Gastroesophageal sphincter (tissue), 4 donors: ENCODE data around the gene ANGPTL3. TPM values are rescaled to one million over a fixed set of nuclear protein-coding genes. Genes with fewer than 3 reads are reported as not detected.

Source experiments
- ATAC-seq: fragments of 150-250 bp; one replicate; pipeline ENCODE4 v1.9.1; 2016; ENCODE audit warnings: mild to moderate bottlenecking, moderate library complexity
- H3K27ac ChIP-seq, 4 donors: fragments of 200-600 bp; sonication (generic) in 3 of 4; 1 replicate in 3 of 4; 2 replicates in 1 of 4; pipeline ENCODE4 v1.5.1; 2016 to 2019
- H3K27me3 ChIP-seq: fragments of 200-600 bp; sonication (generic); one replicate; pipeline ENCODE4 v1.5.1; 2019
- H3K36me3 ChIP-seq, 2 donors: fragments of 200-600 bp; sonication (generic); one replicate each; pipeline ENCODE4 v1.5.1; 2019; ENCODE audit warnings: control low read depth in 1 of 2
- H3K4me1 ChIP-seq, 3 donors: fragments of 200-600 bp; sonication (generic); 1 replicate in 2 of 3; 2 replicates in 1 of 3; pipeline ENCODE4 v1.5.1; 2016 to 2019; ENCODE audit warnings: control low read depth in 2 of 3
- H3K4me3 ChIP-seq, 2 donors: fragments of 200-600 bp; sonication (generic); one replicate each; pipeline ENCODE4 v1.5.1; 2019; ENCODE audit warnings: mild to moderate bottlenecking in 1 of 2, moderate library complexity in 1 of 2
- H3K9me3 ChIP-seq, 3 donors: fragments of 200-600 bp; sonication (generic); one replicate each; pipeline ENCODE4 v1.5.1; 2017 to 2019; ENCODE audit warnings: control low read depth in 2 of 3
- CTCF ChIP-seq, 4 experiments: fragments of 200-600 bp in 2 of 4; fragments of 450-650 bp in 2 of 4; sonication (generic) in 1 of 4; IDR thresholded peaks; one replicate each; pipeline ENCODE4 v1.5.1; 2017 to 2019; ENCODE audit warnings: antibody characterized with exemption in 4 of 4, mild to moderate bottlenecking in 2 of 4, moderate library complexity in 2 of 4
- EP300 ChIP-seq: sonication (generic); formaldehyde crosslinking; IDR thresholded peaks from one replicate; pipeline ENCODE4 v1.6.1; 2017; ENCODE audit warnings: antibody characterized with exemption, mild to moderate bottlenecking
- POLR2A ChIP-seq, 2 donors: fragments of 450-650 bp; IDR thresholded peaks; one replicate each; pipeline ENCODE4 v1.6.1; 2017; ENCODE audit warnings: antibody characterized with exemption in 2 of 2, mild to moderate bottlenecking in 2 of 2, moderate library complexity in 1 of 2
- POLR2AphosphoS5 ChIP-seq: sonication (generic); formaldehyde crosslinking; IDR thresholded peaks from one replicate; pipeline ENCODE4 v1.6.1; 2017; ENCODE audit warnings: antibody characterized with exemption
- WGBS, 2 donors: methylation state at CpG; one replicate each; pipeline ENCODE4 v1.1.5; 2018; ENCODE audit warnings: low coverage in 1 of 2; 5-methylcytosine and 5-hydroxymethylcytosine counted together
- total RNA-seq, 4 donors: library from RNA; depleted of rRNA; stranded (reverse); fragments of >200 nt; gene quantifications; one replicate each; pipeline ENCODE4 v1.1.0, GENCODE V29; 2016

Gene ANGPTL3
- total RNA-seq, 4 donors from 2014 or later: not detected

- WGBS, 2 donors: 27 to 57% methylated on average over 1 to 2 of the region's 2 CpGs
- H3K36me3 ChIP-seq: peaks cover 0 to 69% of the 10 kb centered on the region in 2 donors
Measured at GRCh38 chr1:62573675-62574074, 23.6 kb upstream of the ANGPTL3 start.

GRCh38 chr1:62585469-62586155 is 11.7 kb upstream of the ANGPTL3 start:
- Histone ChIP-seq H3K4me1 (no peaks in the 10 kb centered on the region), H3K27ac (no peak overlapping the region), H3K36me3 (peaks cover 0 to 18% of the 10 kb centered on the region in 2 donors), H3K9me3 (no peaks in the 10 kb centered on the region), H3K4me3 (no peak overlapping the region), H3K27me3 (no peaks in the 10 kb centered on the region)
- 33 to 42% methylated on average over 1 of the region's 1 CpG for WGBS, 2 donors
- no peak for ATAC-seq
- TF ChIP-seq EP300 (no peak), POLR2A (IDR thresholded peaks at IDR 0.05) (no peak), CTCF (IDR thresholded peaks at IDR 0.05) (no peak), POLR2AphosphoS5 (no peak)

More at GRCh38 chr1:62573675-62574074, 23.6 kb upstream of the ANGPTL3 start:
- ATAC-seq: no peak
- Histone ChIP-seq H3K4me3 (no peak overlapping the region), H3K9me3 (peaks cover 0 to 8% (median 0%) of the 10 kb centered on the region in 3 donors), H3K27me3 (no peaks in the 10 kb centered on the region), H3K27ac (no peak overlapping the region), H3K4me1 (no peaks in the 10 kb centered on the region)
- TF ChIP-seq EP300 (no peak), CTCF (IDR thresholded peaks at IDR 0.05) (no peak), POLR2A (IDR thresholded peaks at IDR 0.05) (no peak), POLR2AphosphoS5 (no peak)

GRCh38 chr1:62588000-62588399 is 9.3 kb upstream of the ANGPTL3 start:
- no peaks in the 10 kb centered on the region for H3K27me3 ChIP-seq
- ATAC-seq: no peak
- TF ChIP-seq CTCF (IDR thresholded peaks at IDR 0.05): no peak
- no peak for TF ChIP-seq POLR2AphosphoS5
- TF ChIP-seq POLR2A (IDR thresholded peaks at IDR 0.05): no peak
- TF ChIP-seq EP300: no peak
- H3K27ac ChIP-seq: no peak overlapping the region
- no peaks in the 10 kb centered on the region for H3K4me1 ChIP-seq
- H3K4me3 ChIP-seq: no peak overlapping the region
- peaks cover 0 to 18% of the 10 kb centered on the region in 2 donors for H3K36me3 ChIP-seq
- H3K9me3 ChIP-seq: no peaks in the 10 kb centered on the region

- H3K4me1 ChIP-seq: no peaks in the 10 kb centered on the region
- no peak overlapping the region for H3K27ac ChIP-seq
- no peak for ATAC-seq
- H3K27me3 ChIP-seq: no peaks in the 10 kb centered on the region
- peaks cover 0 to 22% of the 10 kb centered on the region in 2 donors for H3K36me3 ChIP-seq
- H3K9me3 ChIP-seq: no peaks in the 10 kb centered on the region
- 77 to 79% methylated on average over 3 of the region's 3 CpGs for WGBS, 2 donors
- H3K4me3 ChIP-seq: no peak overlapping the region
- TF ChIP-seq EP300 (no peak), POLR2AphosphoS5 (no peak)
Measured at GRCh38 chr1:62589321-62589720, 8.0 kb upstream of the ANGPTL3 start.

GRCh38 chr1:62590255-62590969 is 6.9 kb upstream of the ANGPTL3 start:
- Histone ChIP-seq H3K36me3 (peaks cover 0 to 11% of the 10 kb centered on the region in 2 donors), H3K4me1 (no peaks in the 10 kb centered on the region), H3K9me3 (no peaks in the 10 kb centered on the region), H3K27ac (no peak overlapping the region), H3K4me3 (no peak overlapping the region), H3K27me3 (no peaks in the 10 kb centered on the region)
- TF ChIP-seq EP300: no peak
- no peak for TF ChIP-seq CTCF (IDR thresholded peaks at IDR 0.05)
- TF ChIP-seq POLR2AphosphoS5: no peak
- TF ChIP-seq POLR2A (IDR thresholded peaks at IDR 0.05): no peak
- ATAC-seq: no peak
- WGBS, 2 donors: 65 to 83% methylated on average over 3 to 4 of the region's 4 CpGs
